ENCODE results near the gene RPS6KA4.

RPS6KA4 gene

GRCh38 chr11:64327993-64328392, 31.0 kb upstream of the RPS6KA4 start:
- DNase-seq: no peak

GRCh38 chr11:64330888-64331287, 28.1 kb upstream of the RPS6KA4 start:
- no peak for DNase-seq

- peak; percentile 88 for DNase-seq
Measured at GRCh38 chr11:64331569-64332371, 27.2 kb upstream of the RPS6KA4 start.

- no peak for DNase-seq
Measured at GRCh38 chr11:64333556-64333955, 25.4 kb upstream of the RPS6KA4 start.

- no peak for DNase-seq
Measured at GRCh38 chr11:64334764-64335735, 23.9 kb upstream of the RPS6KA4 start.

- no peak for DNase-seq
Measured at GRCh38 chr11:64337538-64338249, 21.3 kb upstream of the RPS6KA4 start.

DNA sequence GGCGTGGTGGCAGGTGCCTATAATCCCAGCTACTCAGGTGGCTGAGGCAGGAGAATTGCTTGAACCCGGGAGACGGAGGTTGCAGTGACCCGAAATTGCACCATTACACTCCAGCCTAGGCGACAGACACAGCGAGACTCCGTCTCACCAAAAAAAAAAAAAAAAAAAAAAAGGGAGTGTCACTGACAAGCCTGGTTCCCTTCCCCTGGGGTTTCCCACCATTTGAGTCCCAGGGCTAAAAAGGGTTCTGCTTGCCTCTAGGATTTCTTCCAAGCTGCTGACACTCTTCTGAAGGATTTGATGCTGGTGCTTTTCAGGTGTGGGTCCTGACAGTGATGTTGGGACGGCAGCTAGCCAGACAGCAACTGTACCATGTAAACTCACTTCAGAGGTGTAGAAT, 20.2 kb upstream of the RPS6KA4 start:
- no peak for DNase-seq

- no peak for DNase-seq
Measured at GRCh38 chr11:64339286-64339685, 19.7 kb upstream of the RPS6KA4 start.

DNA sequence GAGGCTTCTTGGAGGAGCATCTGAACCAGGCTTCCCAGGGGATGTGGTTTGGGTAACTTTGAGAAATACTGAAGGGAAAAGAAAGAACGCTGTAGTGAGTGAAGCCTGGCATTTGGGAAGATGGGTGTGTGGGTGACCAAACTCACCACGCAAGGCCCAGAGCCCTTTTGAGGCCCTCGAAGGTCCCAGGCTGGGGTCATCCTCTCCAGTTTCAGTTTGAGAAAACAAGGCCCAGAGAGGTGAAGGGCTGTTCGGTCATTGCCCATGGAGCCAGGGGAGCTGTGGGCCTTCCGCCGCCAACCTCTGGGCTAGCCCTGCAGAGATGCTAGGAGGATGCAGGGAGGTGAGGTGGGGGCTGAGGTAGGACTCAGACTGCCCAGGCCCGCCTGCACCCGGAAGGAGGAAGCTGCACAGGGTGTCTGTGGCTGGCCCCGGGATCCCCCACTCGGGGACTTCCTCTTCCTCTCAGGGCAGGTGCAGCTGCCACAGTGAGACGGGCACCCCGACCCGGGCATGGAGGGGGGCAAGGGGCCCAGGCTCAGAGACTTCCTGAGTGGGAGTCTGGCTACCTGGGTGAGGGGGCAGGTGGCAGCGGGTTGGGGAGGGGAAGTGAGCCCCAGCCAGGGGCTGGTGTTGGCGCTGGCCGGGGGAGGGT, 19.1 kb upstream of the RPS6KA4 start, which contains the start of gene CCDC88B:
Gene CCDC88B (plus strand): TSS at position 451 of the 655 bp plus-strand sequence. CDS start 63 bp downstream, at position 514.
- DNase-seq: peak; percentile 94

- DNase-seq: peak; percentile 92
Measured at GRCh38 chr11:64340671-64341335, 18.2 kb upstream of the RPS6KA4 start.

- no peak for DNase-seq
Measured at GRCh38 chr11:64341429-64341828, 17.5 kb upstream of the RPS6KA4 start.

- DNase-seq: peak; percentile 95
Measured at GRCh38 chr11:64341851-64342791, 16.8 kb upstream of the RPS6KA4 start.

DNA sequence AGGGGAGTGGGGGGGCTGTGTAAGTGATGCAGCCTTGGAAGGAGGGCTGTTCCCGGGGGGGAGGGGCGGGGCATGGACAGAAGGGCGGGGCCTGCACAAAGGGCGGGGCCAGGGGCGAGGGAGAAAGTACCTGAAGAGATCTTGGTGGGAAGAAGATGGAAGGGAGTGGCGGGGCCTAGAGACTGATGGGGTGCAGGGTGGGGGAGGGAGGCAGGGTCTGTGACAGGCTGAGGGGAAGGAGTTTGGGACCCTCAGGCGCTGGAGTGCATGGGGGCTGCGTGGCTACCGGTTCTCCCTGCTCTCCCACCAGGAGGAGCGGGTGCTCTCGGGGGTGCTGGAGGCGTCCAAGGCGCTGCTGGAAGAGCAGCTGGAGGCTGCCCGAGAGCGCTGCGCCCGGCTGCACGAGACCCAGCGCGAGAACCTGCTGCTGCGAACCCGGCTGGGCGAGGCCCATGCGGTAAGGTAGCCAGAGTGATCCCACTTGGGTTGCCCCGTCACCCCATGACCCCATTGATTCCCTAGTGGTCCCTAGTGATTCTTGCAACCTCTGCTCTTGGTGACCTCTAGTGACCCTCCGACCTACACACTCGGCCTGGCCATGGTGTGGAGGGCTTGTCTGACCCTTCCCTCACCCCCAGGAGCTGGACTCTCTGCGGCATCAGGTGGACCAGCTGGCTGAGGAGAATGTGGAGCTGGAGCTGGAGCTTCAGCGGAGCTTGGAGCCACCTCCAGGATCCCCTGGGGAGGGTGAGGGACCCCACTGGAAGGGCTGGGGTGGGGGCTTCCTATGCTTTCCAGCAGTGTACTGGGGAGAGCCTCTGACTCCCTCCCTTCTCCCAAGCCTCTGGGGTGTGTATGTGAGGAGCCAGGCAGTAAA, 15.9 kb upstream of the RPS6KA4 start:
- DNase-seq: no peak

- no peak for DNase-seq
Measured at GRCh38 chr11:64343767-64344559, 15.0 kb upstream of the RPS6KA4 start.

DNA sequence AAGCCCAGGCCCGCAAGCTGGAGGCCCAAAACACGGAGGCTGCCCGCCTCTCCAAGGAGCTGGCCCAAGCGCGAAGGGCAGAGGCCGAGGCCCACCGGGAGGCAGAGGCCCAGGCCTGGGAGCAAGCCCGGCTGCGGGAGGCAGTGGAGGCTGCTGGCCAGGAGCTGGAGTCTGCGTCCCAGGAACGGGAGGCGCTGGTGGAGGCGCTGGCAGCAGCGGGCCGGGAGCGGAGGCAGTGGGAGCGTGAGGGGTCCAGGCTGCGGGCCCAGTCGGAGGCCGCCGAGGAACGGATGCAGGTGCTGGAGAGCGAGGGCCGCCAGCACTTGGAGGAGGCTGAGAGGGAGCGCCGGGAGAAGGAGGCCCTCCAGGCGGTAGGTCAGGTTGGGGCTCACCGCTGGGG, 14.2 kb upstream of the RPS6KA4 start:
- no peak for DNase-seq

DNA sequence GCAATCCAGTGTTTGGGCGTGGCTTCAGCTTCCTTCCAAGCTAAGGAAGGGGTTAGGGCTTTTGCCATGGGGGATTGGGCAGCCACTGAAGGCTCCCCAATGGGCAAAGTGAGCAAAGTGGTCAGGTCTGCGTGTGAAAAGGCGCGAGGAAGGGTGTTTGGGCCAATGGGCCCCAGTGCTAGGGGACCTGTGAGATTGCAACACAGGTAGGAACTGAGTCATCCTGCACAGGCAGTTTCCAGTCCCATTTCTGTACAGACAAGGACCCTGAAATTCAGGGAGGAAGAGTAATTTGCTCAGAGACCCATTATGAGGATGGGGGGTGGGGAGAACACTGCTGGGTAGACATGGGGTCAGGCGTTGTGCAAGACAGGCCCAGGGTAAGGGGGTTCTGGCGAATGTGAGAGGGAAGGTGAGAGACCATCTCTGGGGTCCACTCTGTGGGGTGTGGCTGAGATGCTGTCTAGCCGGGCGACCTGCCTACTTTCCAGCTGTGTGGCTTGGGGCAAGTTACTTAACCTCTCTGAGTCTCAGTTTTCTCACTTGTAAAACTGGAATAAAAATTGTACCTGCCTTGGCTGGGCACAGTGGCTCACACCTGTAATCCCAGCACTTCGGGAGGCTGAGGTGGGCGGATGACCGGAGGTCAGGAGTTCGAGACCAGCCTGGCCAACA, 11.6 kb upstream of the RPS6KA4 start:
- DNase-seq: no peak

DNA sequence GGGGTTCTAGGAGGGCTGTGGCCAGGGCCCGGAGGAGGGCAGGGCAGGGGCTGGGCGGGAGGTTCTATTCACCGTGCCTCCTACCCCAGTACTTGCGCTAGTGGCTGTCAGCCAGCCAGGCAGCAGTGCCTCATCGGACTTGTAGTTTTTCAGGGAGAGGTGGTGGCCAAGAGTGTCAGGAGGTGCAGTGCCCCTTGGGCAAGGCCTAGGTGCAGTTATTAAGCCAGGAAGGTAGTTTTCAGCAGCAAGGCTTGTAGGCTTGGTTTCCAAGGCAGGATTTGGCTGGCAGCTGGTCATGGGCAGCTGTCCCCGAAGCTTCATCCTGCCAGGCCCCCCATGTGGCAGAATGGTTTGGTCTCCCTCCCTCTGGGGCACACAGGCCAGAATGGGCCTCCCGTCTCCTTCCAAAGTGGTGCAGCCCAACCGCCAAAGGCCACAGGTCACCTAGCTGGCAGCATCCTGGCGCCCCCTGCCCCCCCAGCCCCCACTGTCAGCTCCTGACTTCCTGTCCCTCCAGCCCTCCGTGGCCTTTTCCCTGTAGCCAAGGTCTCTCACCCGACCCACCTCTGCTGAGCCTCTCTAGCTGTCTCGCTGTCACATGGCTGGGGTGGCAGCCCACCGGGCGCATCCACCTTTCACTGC, 10.5 kb upstream of the RPS6KA4 start:
- no peak for DNase-seq

DNA sequence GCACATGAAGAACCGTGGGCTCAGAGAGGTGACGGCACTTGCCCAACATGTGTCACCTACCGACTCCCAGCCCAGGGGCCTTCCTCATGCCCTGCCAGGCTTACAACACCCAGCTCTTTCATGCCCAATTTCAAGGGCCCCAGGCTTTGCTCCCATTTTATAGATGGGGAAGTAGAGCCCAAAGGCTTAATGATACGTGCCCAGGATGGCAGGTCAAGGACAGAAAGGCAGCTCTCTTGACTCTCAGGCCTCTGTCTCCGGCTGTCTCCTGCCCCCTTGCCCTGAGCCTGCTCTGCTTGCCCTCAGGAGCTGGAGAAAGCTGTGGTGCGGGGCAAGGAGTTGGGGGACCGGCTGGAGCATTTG, 10.0 kb upstream of the RPS6KA4 start:
- DNase-seq: no peak
